PC-9 (cell line): ENCODE results near the gene SF3A2.

Experiments used
- EZH2 ChIP-seq: fragments of 200-600 bp; sonication (generic); IDR thresholded peaks from 2 replicates; pipeline ENCODE4 v1.8.0; 2017; ENCODE audit warnings: antibody characterized with exemption, low read depth
- TF ChIP-seq, protein P1 (sequence below): fragments of 200-600 bp; sonication (generic); conservative IDR thresholded peaks from 2 replicates; pipeline ENCODE4 v1.6.1; 2017; ENCODE audit warnings: mixed run types, antibody characterized with exemption, mild to moderate bottlenecking, moderate library complexity

DNA sequence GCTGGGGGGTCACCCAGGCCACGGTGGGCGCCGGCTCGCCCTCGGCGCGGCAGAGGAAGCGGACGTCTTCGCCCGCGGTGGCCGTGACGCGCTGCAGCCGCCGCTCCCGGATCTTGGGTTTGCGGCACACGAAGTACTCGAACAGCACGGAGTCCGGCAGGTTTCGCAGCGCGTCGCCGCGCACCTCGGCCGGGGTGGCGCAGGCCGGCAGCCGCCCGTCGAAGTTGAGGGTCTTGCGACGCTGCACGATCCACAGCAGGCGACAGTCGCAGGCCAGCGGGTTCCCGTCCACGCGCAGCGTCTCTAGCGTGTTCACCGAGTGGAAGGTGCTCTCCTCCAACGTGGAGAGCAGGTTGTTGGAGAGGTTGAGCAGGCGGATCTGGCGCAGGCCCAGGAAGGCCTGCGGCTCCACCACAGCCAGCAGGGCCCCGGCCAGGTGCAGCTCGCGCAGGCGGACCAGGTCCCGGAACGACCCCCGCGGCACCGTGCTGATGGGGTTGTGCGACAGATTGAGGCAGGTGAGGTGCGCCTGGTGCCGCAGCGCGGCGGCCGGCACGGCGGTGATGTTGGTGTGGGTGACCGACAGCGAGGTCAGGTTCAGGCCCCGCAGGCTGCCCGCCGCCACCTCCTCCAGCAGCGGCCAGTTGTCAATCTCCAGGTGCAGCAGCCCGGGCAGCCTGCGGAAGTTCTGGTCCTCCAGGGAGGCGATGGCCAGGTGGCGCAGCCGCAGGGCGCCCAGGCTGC, 54.0 kb downstream of the SF3A2 start:
- TF ChIP-seq, protein P1, sequence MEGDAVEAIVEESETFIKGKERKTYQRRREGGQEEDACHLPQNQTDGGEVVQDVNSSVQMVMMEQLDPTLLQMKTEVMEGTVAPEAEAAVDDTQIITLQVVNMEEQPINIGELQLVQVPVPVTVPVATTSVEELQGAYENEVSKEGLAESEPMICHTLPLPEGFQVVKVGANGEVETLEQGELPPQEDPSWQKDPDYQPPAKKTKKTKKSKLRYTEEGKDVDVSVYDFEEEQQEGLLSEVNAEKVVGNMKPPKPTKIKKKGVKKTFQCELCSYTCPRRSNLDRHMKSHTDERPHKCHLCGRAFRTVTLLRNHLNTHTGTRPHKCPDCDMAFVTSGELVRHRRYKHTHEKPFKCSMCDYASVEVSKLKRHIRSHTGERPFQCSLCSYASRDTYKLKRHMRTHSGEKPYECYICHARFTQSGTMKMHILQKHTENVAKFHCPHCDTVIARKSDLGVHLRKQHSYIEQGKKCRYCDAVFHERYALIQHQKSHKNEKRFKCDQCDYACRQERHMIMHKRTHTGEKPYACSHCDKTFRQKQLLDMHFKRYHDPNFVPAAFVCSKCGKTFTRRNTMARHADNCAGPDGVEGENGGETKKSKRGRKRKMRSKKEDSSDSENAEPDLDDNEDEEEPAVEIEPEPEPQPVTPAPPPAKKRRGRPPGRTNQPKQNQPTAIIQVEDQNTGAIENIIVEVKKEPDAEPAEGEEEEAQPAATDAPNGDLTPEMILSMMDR: no peak
- no peak for TF ChIP-seq EZH2
